Measurements from ENCODE around the gene PLAAT2. TPM values are rescaled to one million over a fixed set of nuclear protein-coding genes. Genes with fewer than 3 reads are reported as not detected.
A peak's percentile ranks its signal among the peaks of the same experiment; 100 is the strongest.

PLAAT2 gene
- total and polyA plus RNA-seq, 10 of the 15 experiments (the other 5 are each of a cell fraction or from before 2014, with no cell fraction given), result 4.6 to 25.9 (median 8.6) TPM

DNA sequence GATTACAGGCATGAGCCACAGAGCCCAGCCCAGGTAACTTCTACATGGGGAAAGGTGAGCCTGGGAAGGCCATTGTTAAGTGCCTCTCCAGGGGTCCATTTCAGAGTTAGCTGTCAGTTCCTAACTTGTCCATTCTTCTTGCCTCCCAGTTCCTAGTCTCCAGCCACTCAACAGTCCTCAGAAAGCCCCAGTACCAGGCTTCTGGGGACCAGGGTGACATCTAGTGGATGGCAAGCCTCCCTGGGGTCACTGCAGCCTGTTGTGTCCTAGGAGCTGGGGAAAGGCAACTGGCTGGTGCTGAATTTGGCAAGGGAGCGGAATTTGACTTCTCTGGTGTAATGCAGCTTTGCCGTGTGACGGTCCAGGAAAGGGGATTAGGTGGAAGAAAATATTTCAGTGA is 55.2 kb downstream of the PLAAT2 start (continued):
- TF ChIP-seq MEF2B (IDR thresholded peaks at IDR 0.05; ENCODE audit: partially characterized antibody, poor library complexity, severe bottlenecking) (no peak), STAT1 (conservative IDR thresholded peaks at IDR 0.05) (no peak), MYC (IDR thresholded peaks at IDR 0.05; ENCODE audit: insufficient read depth, insufficient read length, insufficient replicate concordance, low read length, severe bottlenecking) (no peak), RAD21 (IDR thresholded peaks at IDR 0.05; ENCODE audit: insufficient read depth, low read depth, low read length) (peak; percentile 31), CREB1 (IDR thresholded peaks at IDR 0.05; ENCODE audit: low read depth) (no peak), RBBP5 (conservative IDR thresholded peaks at IDR 0.05) (no peak), POU2F2 (IDR thresholded peaks at IDR 0.05; ENCODE audit: borderline replicate concordance, low read depth, low read length) (no peak), SMAD1 (IDR thresholded peaks at IDR 0.05; ENCODE audit: low read depth, partially characterized antibody) (no peak), RELA (IDR thresholded peaks at IDR 0.05; ENCODE audit: borderline replicate concordance, partially characterized antibody) (no peak)
- TF ChIP-seq, protein P1, sequence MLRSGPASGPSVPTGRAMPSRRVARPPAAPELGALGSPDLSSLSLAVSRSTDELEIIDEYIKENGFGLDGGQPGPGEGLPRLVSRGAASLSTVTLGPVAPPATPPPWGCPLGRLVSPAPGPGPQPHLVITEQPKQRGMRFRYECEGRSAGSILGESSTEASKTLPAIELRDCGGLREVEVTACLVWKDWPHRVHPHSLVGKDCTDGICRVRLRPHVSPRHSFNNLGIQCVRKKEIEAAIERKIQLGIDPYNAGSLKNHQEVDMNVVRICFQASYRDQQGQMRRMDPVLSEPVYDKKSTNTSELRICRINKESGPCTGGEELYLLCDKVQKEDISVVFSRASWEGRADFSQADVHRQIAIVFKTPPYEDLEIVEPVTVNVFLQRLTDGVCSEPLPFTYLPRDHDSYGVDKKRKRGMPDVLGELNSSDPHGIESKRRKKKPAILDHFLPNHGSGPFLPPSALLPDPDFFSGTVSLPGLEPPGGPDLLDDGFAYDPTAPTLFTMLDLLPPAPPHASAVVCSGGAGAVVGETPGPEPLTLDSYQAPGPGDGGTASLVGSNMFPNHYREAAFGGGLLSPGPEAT (IDR thresholded peaks at IDR 0.05; ENCODE audit: low read depth), result no peak
- TF ChIP-seq, protein P2, sequence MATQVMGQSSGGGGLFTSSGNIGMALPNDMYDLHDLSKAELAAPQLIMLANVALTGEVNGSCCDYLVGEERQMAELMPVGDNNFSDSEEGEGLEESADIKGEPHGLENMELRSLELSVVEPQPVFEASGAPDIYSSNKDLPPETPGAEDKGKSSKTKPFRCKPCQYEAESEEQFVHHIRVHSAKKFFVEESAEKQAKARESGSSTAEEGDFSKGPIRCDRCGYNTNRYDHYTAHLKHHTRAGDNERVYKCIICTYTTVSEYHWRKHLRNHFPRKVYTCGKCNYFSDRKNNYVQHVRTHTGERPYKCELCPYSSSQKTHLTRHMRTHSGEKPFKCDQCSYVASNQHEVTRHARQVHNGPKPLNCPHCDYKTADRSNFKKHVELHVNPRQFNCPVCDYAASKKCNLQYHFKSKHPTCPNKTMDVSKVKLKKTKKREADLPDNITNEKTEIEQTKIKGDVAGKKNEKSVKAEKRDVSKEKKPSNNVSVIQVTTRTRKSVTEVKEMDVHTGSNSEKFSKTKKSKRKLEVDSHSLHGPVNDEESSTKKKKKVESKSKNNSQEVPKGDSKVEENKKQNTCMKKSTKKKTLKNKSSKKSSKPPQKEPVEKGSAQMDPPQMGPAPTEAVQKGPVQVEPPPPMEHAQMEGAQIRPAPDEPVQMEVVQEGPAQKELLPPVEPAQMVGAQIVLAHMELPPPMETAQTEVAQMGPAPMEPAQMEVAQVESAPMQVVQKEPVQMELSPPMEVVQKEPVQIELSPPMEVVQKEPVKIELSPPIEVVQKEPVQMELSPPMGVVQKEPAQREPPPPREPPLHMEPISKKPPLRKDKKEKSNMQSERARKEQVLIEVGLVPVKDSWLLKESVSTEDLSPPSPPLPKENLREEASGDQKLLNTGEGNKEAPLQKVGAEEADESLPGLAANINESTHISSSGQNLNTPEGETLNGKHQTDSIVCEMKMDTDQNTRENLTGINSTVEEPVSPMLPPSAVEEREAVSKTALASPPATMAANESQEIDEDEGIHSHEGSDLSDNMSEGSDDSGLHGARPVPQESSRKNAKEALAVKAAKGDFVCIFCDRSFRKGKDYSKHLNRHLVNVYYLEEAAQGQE (IDR thresholded peaks at IDR 0.05; ENCODE audit: low read depth, low read length), result no peak
- TF ChIP-seq, protein P3, sequence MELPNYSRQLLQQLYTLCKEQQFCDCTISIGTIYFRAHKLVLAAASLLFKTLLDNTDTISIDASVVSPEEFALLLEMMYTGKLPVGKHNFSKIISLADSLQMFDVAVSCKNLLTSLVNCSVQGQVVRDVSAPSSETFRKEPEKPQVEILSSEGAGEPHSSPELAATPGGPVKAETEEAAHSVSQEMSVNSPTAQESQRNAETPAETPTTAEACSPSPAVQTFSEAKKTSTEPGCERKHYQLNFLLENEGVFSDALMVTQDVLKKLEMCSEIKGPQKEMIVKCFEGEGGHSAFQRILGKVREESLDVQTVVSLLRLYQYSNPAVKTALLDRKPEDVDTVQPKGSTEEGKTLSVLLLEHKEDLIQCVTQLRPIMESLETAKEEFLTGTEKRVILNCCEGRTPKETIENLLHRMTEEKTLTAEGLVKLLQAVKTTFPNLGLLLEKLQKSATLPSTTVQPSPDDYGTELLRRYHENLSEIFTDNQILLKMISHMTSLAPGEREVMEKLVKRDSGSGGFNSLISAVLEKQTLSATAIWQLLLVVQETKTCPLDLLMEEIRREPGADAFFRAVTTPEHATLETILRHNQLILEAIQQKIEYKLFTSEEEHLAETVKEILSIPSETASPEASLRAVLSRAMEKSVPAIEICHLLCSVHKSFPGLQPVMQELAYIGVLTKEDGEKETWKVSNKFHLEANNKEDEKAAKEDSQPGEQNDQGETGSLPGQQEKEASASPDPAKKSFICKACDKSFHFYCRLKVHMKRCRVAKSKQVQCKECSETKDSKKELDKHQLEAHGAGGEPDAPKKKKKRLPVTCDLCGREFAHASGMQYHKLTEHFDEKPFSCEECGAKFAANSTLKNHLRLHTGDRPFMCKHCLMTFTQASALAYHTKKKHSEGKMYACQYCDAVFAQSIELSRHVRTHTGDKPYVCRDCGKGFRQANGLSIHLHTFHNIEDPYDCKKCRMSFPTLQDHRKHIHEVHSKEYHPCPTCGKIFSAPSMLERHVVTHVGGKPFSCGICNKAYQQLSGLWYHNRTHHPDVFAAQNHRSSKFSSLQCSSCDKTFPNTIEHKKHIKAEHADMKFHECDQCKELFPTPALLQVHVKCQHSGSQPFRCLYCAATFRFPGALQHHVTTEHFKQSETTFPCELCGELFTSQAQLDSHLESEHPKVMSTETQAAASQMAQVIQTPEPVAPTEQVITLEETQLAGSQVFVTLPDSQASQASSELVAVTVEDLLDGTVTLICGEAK (IDR thresholded peaks at IDR 0.05; ENCODE audit: borderline replicate concordance), result no peak
- TF ChIP-seq, protein P4, sequence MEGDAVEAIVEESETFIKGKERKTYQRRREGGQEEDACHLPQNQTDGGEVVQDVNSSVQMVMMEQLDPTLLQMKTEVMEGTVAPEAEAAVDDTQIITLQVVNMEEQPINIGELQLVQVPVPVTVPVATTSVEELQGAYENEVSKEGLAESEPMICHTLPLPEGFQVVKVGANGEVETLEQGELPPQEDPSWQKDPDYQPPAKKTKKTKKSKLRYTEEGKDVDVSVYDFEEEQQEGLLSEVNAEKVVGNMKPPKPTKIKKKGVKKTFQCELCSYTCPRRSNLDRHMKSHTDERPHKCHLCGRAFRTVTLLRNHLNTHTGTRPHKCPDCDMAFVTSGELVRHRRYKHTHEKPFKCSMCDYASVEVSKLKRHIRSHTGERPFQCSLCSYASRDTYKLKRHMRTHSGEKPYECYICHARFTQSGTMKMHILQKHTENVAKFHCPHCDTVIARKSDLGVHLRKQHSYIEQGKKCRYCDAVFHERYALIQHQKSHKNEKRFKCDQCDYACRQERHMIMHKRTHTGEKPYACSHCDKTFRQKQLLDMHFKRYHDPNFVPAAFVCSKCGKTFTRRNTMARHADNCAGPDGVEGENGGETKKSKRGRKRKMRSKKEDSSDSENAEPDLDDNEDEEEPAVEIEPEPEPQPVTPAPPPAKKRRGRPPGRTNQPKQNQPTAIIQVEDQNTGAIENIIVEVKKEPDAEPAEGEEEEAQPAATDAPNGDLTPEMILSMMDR (IDR thresholded peaks at IDR 0.05 in 2 of 3, conservative IDR thresholded peaks at IDR 0.05 in 1 of 3; ENCODE audit: control insufficient read depth in 2 of 3, extremely low read depth in 1 of 3, insufficient read depth in 1 of 3, low read depth in 3 of 3, low read length in 3 of 3), result peak; percentile 37 to 41 (median 41); a peak in 5 of 6 replicates

Measured in GM12878 (cell line).